HL-60 (cell line): Measurements from ENCODE around the gene FARS2.

ENCODE experiments used
- POLR2AphosphoS5 ChIP-seq: IDR thresholded peaks from 2 replicates; pipeline ENCODE4 v1.6.1; 2012; ENCODE audit warnings: low read depth
- TF ChIP-seq, protein P1 (sequence below): IDR thresholded peaks from one replicate; pipeline ENCODE4 v1.5.1; 2011; ENCODE audit warnings: low read length, control low read depth, inconsistent platforms; ENCODE audit not compliant: insufficient read depth

GRCh38 chr6:5403076-5403475 is 141.8 kb downstream of the FARS2 start:
- TF ChIP-seq POLR2AphosphoS5: no peak
- TF ChIP-seq, protein P1, sequence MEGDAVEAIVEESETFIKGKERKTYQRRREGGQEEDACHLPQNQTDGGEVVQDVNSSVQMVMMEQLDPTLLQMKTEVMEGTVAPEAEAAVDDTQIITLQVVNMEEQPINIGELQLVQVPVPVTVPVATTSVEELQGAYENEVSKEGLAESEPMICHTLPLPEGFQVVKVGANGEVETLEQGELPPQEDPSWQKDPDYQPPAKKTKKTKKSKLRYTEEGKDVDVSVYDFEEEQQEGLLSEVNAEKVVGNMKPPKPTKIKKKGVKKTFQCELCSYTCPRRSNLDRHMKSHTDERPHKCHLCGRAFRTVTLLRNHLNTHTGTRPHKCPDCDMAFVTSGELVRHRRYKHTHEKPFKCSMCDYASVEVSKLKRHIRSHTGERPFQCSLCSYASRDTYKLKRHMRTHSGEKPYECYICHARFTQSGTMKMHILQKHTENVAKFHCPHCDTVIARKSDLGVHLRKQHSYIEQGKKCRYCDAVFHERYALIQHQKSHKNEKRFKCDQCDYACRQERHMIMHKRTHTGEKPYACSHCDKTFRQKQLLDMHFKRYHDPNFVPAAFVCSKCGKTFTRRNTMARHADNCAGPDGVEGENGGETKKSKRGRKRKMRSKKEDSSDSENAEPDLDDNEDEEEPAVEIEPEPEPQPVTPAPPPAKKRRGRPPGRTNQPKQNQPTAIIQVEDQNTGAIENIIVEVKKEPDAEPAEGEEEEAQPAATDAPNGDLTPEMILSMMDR: no peak
